GM12874 (cell line): ENCODE measurements around the gene IMPDH1.
A peak's percentile ranks its signal among the peaks of the same experiment; 100 is the strongest.

Experiments
- TF ChIP-seq, protein P1 (sequence below): IDR thresholded peaks from 2 replicates; pipeline ENCODE4 v1.5.1; 2011; ENCODE audit warnings: low read depth, mild to moderate bottlenecking, control low read depth, low read length, moderate library complexity; ENCODE audit not compliant: insufficient read depth

IMPDH1 gene

DNA sequence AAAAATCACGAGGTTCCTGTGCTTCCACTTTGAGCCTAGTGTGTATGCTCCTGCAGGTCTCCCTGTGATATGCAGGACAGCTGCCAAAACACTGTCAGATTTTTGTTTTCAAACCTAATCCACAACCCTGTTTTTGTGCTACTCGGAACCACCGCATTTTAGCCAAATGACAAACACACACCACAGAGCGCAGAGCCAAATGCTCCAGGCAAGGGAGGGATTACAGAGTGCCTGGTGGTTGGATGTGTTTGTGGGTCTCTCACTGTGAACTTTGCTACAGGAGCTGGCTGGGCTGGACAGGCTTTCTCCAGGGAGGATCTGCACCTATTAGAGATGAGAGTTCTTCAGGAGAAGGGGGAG, 60.3 kb downstream of the IMPDH1 start:
- TF ChIP-seq, protein P1, sequence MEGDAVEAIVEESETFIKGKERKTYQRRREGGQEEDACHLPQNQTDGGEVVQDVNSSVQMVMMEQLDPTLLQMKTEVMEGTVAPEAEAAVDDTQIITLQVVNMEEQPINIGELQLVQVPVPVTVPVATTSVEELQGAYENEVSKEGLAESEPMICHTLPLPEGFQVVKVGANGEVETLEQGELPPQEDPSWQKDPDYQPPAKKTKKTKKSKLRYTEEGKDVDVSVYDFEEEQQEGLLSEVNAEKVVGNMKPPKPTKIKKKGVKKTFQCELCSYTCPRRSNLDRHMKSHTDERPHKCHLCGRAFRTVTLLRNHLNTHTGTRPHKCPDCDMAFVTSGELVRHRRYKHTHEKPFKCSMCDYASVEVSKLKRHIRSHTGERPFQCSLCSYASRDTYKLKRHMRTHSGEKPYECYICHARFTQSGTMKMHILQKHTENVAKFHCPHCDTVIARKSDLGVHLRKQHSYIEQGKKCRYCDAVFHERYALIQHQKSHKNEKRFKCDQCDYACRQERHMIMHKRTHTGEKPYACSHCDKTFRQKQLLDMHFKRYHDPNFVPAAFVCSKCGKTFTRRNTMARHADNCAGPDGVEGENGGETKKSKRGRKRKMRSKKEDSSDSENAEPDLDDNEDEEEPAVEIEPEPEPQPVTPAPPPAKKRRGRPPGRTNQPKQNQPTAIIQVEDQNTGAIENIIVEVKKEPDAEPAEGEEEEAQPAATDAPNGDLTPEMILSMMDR, result no peak

DNA sequence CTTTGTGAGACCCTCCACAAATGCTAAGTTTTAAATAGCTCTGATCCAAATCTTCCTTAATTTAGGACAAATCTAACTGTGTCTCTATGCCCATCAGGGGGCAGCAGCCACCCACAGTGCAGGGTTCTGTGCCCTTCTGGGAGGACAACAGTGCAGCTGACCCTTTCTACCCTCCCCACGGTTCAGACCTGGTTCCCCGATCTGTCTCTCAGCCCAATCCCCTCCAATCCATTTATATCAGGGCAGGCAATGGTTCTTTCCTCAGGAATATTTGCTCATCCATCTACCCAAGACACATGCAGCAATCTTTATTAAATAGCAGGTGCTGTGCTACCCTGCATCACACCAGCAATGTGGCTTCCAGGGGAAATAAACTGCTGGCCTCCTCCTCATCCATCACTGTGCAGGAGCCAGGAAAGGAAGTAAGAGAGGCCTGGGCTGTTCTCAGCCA, 62.1 kb downstream of the IMPDH1 start:
- TF ChIP-seq, protein P1, result peak; percentile 53; the same call in 1 of the 2 replicates

DNA sequence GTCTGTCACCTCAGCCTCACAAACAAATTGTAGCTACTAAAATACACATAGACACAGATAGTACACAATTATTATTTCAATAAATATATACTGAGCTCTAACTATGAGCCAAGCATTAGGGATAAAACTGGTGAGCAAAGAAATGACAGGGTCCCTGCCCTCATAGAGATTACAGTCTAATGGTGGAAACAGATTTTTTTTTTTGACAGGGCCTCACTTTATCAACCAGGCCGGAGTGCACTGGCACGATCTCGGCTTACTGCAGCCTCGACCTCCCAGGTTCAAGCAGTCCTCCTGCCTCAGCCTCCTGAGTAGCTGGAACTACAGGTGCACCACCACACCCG, 65.4 kb downstream of the IMPDH1 start:
- TF ChIP-seq, protein P1, result no peak

DNA sequence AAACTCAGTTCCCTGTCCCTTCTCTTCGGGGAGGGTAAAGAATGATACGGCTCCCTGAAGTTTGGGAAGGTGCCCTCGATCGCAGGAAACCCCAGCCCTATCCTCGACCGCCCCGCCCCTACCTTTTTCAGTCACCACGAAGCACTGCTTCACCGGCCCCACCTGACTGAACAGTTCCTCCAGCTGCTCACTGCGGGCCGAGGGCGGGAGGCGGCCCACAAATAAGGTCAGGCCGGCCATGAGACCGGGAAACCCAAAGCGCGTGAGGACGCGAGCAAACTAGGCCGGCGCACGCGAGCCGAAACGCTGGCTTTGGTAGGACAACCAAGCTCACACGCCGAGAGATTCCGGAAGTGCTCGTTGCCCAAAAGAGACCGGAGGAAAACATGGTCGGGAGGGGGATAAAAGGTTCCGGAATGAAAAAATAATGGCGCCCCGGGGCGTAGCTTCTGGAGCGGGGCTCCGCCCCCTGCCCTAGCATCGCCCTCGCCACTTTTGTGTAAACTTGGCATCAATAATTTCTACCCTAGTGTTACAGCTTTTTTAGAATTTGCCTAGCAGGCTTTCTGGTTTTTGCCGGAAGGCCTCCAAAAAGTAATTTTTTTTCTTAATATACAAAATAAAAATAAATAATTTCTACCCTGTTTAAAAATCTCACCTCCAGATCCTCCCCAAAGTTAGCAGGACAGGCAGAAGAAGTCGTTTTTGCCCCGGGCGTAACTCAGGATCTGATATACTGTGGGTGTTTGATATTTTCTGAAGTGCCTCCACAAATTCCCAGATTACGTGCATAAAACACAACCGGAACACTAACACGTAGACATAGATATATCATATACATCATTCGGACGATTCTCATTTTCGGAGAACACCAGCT, 66.0 kb downstream of the IMPDH1 start, which contains the start of gene RBM28:
Gene RBM28, minus strand, starts transcription at position 355 of the 877 bp plus-strand sequence. Its CDS starts 115 bp downstream, at position 240.
- TF ChIP-seq, protein P1, result no peak
